Tibial nerve (tissue), 3 donors: ENCODE measurements around the gene CREB3L1.

Experiments
- CTCF ChIP-seq, 5 experiments: fragments of 200-600 bp in 3 of 5; fragments of 450-650 bp in 2 of 5; sonication (generic) in 3 of 5; IDR thresholded peaks; one replicate each; pipeline ENCODE4 v1.5.1; 2016 to 2019; ENCODE audit warnings: antibody characterized with exemption in 5 of 5, mild to moderate bottlenecking in 3 of 5, moderate library complexity in 2 of 5
- POLR2A ChIP-seq, 2 donors: fragments of 450-650 bp; IDR thresholded peaks; one replicate each; pipeline ENCODE4 v1.6.1; 2017; ENCODE audit warnings: antibody characterized with exemption in 2 of 2, mild to moderate bottlenecking in 2 of 2, moderate library complexity in 2 of 2

- TF ChIP-seq CTCF (IDR thresholded peaks at IDR 0.05) (no peak), POLR2A (IDR thresholded peaks at IDR 0.05) (no peak)
Measured at GRCh38 chr11:46277622-46278386, at the start of gene CREB3L1.
